Thyroid gland (tissue), 4 donors: ENCODE measurements around the gene RB1.

ENCODE experiments used
- CTCF ChIP-seq, 6 experiments: fragments of 200-600 bp in 3 of 6; fragments of 450-650 bp in 3 of 6; sonication (generic) in 3 of 6; IDR thresholded peaks; one replicate each; pipeline ENCODE4 v1.5.1; 2016 to 2019; ENCODE audit warnings: antibody characterized with exemption in 6 of 6, mild to moderate bottlenecking in 2 of 6, inconsistent platforms in 1 of 6, moderate library complexity in 1 of 6
- POLR2A ChIP-seq, 2 donors: fragments of 450-650 bp; IDR thresholded peaks; one replicate each; pipeline ENCODE4 v1.6.1; 2017; ENCODE audit warnings: antibody characterized with exemption in 2 of 2, mild to moderate bottlenecking in 2 of 2, moderate library complexity in 1 of 2

GRCh38 chr13:48344264-48344663, 40.7 kb downstream of the RB1 start:
- TF ChIP-seq POLR2A (IDR thresholded peaks at IDR 0.05) (no peak), CTCF (IDR thresholded peaks at IDR 0.05) (no peak)
